ENCODE data around the gene PIGO. TPM values are rescaled to one million over a fixed set of nuclear protein-coding genes. Genes with fewer than 3 reads are reported as not detected.

PIGO gene
- 24.5 and 29.1 TPM in 2 replicates for total RNA-seq

DNA sequence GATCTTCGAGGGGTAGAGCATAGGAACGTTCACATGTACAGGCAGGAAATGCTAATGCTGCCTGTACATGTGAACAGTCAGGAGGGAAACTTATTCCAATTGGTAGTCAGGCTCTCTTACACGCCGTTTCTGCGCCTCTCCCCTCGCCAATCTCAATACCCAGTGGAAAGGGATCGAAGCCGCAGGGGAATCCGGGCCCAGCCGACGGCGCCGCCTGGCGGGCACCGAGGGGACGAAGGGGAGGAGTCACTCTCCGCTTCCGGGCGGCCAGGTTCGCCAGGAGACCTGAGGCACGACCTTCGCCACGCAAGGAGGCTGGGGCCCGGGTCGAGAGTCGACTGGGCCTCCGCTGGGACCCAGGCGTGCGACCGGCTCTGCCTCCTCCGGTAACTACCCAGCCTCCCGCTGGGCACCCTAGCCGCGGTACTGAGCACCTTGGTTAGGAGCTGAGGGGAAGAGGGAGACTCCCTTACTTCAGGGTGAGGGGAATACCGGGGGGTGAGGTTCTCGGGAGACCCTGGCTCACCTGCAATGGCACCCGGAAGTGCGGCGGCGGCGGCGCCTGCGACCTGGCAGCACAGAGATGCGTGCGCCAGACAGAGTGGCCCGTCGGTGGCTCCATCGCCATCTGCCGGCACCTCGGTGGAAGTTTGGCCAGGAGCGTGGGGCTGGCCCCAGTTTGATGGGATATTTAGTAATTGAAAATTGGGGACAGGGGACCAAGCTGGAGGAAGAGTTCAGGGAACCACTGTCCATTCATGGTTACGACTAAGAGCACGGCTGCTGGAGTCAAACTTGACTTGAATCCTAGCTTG lies at the start of gene PIGO:
Gene PIGO, minus strand, starts transcription at position 557 of the 815 bp plus-strand sequence. CDS start 1,026 bp downstream, outside the sequence.

GRCh38 chr9:35115680-35116538 lies 19.5 kb upstream of the PIGO start, which contains the start of gene ATOSB:
Gene ATOSB, minus strand, starts transcription at chr9:35115862. Its CDS starts 7,588 bp downstream, at chr9:35108274.

GRCh38 chr9:35102769-35103659 lies 6.6 kb upstream of the PIGO start, which contains the start of gene STOML2:
Gene STOML2, minus strand, starts transcription at chr9:35103131. Its CDS starts 37 bp downstream, at chr9:35103094.

DNA sequence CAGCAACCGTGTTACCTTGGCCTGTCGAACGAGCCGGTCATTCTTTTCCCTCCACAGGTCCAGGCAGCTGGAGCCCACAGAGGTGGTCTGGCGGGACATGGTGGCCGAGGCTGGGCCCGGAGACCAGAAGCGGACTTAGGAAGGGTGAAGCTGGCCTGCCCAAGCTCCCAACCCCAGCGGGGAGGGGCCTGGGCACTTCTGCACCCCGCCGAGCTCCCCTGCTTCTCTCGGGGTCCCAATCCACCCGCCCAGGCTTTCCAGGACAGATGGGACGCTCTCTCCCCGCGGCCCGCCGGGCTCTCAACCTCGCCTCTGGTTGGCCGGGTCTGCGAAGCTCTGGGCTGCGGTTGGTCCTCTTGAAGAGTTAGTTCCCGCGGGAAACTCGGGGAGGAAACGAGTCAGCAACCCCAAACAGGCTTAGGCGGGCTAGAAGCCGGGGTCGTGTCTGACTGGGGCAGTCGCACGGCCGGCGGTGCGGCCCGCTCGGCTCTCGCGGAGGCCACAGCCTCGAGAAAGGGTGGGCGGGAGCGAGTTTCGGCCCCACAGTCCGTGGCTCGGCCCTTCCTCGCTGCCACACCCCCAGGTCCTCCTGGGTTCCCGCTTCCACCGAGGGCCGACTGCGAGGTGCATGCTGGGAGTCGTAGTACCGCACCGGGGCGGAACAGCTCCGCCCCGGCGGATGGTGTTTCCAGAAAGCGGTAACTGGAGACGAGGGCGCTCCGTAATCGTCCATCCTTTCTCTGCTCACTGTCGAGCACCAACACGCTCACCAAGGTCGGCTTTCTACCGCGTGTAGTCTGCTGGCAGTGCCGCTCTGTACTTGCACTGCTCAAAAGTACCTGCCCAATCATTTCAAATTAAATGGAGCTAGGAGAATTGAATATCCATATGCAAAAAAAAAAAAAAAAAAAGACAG lies 16.7 kb downstream of the PIGO start, which contains the start of gene FANCG:
Gene FANCG, minus strand, starts transcription at position 517 of the 916 bp plus-strand sequence. Its CDS starts 418 bp downstream, at position 99.

DNA sequence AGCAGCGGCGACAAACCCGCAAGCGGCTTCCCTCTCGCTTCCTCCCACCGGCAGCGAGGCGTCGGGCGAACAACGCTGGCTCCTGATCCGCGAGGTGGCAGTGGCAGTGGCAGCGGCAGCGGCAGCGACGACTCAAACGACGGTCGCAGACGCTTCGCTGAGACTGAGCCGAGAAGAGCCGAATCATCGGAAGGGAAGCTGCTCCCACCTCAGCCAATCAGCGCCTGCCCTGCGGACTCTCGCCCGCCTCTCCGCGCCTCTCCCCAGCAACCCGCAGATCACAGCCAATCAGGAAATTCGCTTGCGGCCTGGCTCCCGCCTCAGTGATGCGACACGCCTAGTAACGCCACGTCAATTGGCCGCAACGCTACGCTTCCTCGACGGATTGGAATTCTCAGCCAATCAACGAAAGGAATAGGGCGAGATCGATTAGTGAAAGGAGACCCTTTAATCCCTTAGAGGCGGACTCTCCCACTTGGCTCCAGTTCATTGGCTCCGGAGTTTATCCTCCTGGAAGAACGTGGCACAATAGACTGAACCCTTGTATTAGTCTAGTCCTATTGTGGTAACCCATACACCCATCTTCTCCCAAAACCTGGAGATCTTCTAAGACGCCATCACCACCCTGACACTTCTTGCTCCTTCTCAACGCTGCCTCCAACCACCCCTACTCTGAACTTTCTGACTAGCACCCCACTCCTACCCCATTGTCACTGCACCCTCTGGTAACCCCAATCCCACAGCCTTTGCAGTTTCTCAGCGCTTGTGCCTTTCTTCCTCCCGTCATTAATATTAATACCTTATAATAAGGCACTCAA lies 23.7 kb downstream of the PIGO start, which contains the start of gene VCP:
Gene VCP, minus strand, starts transcription at position 165 of the 818 bp plus-strand sequence. CDS start 272 bp downstream, outside the sequence.

Other genes starting within 250 kb of the PIGO start
- gene PHF24, start 138.3 kb downstream of the PIGO start, total RNA-seq, result under 0.01 and 0.23 TPM in 2 replicates
- gene DNAJB5, start 106.8 kb downstream of the PIGO start, total RNA-seq, result 17.1 and 20.7 TPM in 2 replicates
- gene VCP, start 24.0 kb downstream of the PIGO start, total RNA-seq, result 272 and 305 TPM in 2 replicates
- 22.7 and 24.9 TPM in 2 replicates for gene FANCG, start 16.6 kb downstream of the PIGO start, total RNA-seq
- 214 and 230 TPM in 2 replicates for gene STOML2, start 6.5 kb upstream of the PIGO start, total RNA-seq
- 31.8 and 38.5 TPM in 2 replicates for gene ATOSB, start 19.3 kb upstream of the PIGO start, total RNA-seq
- gene UNC13B, start 65.4 kb upstream of the PIGO start, total RNA-seq, result 10.9 and 14.9 TPM in 2 replicates

Data from airway epithelial cell (primary cell).